22Rv1 (cell line): ENCODE measurements around the gene TPRA1.

ENCODE experiments used
- ZFX ChIP-seq: fragments of 450-650 bp; IDR thresholded peaks from 2 replicates; pipeline ENCODE4 v1.6.1; 2017; ENCODE audit warnings: antibody characterized with exemption, borderline replicate concordance
- TF ChIP-seq, protein P1 (sequence below): fragments of 450-650 bp; IDR thresholded peaks from 2 replicates; pipeline ENCODE4 v1.5.1; 2017; ENCODE audit warnings: mild to moderate bottlenecking

DNA sequence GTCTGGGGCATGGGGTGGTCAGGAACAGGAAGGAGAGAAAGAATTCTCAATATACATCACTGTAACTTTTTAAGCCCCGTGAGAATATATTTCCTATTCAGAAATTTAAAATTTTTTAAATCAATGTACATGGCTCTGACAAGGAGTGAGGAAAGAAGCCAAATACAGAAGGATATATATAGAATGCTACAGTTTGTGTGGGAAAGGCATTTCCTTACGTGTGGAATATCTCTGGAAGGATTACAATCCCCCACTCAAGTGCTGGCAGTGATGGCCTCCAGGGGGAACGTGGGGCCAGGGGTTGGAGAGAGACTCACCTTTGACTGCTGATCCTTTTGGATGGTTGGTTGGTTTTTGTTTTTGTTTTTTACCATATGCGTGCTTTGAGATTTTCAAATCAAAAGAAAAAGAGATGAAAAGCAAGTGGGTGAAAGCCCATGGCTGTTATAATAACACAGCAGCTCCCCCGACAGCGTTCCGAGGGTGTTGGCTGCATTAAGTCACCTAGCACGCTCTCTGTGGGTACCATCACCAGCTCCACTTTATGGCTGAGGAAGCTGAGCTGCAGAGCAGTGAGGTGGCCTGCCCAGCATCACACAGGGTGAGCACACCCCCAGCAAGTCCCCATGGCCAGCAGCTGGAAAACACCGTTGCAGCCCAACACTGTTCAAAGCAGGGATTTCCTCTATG is 39.9 kb downstream of the TPRA1 start:
- TF ChIP-seq, protein P1, sequence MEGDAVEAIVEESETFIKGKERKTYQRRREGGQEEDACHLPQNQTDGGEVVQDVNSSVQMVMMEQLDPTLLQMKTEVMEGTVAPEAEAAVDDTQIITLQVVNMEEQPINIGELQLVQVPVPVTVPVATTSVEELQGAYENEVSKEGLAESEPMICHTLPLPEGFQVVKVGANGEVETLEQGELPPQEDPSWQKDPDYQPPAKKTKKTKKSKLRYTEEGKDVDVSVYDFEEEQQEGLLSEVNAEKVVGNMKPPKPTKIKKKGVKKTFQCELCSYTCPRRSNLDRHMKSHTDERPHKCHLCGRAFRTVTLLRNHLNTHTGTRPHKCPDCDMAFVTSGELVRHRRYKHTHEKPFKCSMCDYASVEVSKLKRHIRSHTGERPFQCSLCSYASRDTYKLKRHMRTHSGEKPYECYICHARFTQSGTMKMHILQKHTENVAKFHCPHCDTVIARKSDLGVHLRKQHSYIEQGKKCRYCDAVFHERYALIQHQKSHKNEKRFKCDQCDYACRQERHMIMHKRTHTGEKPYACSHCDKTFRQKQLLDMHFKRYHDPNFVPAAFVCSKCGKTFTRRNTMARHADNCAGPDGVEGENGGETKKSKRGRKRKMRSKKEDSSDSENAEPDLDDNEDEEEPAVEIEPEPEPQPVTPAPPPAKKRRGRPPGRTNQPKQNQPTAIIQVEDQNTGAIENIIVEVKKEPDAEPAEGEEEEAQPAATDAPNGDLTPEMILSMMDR, result no peak
- no peak for TF ChIP-seq ZFX
